ENCODE results near the gene ASTN1.

The ASTN1 gene

DNA sequence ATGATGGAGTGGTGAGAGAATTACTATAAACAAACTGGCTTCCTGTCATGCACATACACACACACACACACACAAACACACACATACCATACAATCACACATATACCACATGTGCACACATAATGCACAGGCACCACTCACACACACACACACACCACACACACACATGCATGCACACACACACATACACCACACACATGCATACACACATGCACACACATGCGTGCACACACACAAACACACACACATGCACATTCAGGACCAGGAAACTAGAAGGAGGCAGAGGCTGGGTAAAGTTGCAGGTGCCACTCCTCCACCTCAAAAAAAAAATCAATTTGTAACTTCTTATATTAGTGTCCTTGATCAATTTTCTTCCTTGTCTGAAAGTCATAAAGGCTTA lies 153.0 kb downstream of the ASTN1 start:
- Histone ChIP-seq H3K4me3 (replicated peaks; ENCODE audit: insufficient read depth, low read length) (no peak overlapping the region), H3K27me3 (ENCODE audit: insufficient read depth, poor library complexity, severe bottlenecking) (no peaks in the 10 kb centered on the region), H3K27ac (replicated peaks) (no peak overlapping the region)
- no peak for DNase-seq (ENCODE audit: low read depth in 1 of 2, low spot score in 1 of 2)
- TF ChIP-seq, protein P1, sequence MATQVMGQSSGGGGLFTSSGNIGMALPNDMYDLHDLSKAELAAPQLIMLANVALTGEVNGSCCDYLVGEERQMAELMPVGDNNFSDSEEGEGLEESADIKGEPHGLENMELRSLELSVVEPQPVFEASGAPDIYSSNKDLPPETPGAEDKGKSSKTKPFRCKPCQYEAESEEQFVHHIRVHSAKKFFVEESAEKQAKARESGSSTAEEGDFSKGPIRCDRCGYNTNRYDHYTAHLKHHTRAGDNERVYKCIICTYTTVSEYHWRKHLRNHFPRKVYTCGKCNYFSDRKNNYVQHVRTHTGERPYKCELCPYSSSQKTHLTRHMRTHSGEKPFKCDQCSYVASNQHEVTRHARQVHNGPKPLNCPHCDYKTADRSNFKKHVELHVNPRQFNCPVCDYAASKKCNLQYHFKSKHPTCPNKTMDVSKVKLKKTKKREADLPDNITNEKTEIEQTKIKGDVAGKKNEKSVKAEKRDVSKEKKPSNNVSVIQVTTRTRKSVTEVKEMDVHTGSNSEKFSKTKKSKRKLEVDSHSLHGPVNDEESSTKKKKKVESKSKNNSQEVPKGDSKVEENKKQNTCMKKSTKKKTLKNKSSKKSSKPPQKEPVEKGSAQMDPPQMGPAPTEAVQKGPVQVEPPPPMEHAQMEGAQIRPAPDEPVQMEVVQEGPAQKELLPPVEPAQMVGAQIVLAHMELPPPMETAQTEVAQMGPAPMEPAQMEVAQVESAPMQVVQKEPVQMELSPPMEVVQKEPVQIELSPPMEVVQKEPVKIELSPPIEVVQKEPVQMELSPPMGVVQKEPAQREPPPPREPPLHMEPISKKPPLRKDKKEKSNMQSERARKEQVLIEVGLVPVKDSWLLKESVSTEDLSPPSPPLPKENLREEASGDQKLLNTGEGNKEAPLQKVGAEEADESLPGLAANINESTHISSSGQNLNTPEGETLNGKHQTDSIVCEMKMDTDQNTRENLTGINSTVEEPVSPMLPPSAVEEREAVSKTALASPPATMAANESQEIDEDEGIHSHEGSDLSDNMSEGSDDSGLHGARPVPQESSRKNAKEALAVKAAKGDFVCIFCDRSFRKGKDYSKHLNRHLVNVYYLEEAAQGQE (IDR thresholded peaks at IDR 0.05; ENCODE audit: insufficient replicate concordance, low read depth): no peak
- no peak for TF ChIP-seq POLR2AphosphoS5 (IDR thresholded peaks at IDR 0.05; ENCODE audit: low read depth)
- TF ChIP-seq SPI1 (IDR thresholded peaks at IDR 0.05; ENCODE audit: borderline replicate concordance, low read depth): no peak
- no peak for TF ChIP-seq GABPA (IDR thresholded peaks at IDR 0.05; ENCODE audit: low read depth)
- TF ChIP-seq, protein P2, sequence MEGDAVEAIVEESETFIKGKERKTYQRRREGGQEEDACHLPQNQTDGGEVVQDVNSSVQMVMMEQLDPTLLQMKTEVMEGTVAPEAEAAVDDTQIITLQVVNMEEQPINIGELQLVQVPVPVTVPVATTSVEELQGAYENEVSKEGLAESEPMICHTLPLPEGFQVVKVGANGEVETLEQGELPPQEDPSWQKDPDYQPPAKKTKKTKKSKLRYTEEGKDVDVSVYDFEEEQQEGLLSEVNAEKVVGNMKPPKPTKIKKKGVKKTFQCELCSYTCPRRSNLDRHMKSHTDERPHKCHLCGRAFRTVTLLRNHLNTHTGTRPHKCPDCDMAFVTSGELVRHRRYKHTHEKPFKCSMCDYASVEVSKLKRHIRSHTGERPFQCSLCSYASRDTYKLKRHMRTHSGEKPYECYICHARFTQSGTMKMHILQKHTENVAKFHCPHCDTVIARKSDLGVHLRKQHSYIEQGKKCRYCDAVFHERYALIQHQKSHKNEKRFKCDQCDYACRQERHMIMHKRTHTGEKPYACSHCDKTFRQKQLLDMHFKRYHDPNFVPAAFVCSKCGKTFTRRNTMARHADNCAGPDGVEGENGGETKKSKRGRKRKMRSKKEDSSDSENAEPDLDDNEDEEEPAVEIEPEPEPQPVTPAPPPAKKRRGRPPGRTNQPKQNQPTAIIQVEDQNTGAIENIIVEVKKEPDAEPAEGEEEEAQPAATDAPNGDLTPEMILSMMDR (IDR thresholded peaks at IDR 0.05; ENCODE audit: insufficient read depth, low read length): no peak

DNA sequence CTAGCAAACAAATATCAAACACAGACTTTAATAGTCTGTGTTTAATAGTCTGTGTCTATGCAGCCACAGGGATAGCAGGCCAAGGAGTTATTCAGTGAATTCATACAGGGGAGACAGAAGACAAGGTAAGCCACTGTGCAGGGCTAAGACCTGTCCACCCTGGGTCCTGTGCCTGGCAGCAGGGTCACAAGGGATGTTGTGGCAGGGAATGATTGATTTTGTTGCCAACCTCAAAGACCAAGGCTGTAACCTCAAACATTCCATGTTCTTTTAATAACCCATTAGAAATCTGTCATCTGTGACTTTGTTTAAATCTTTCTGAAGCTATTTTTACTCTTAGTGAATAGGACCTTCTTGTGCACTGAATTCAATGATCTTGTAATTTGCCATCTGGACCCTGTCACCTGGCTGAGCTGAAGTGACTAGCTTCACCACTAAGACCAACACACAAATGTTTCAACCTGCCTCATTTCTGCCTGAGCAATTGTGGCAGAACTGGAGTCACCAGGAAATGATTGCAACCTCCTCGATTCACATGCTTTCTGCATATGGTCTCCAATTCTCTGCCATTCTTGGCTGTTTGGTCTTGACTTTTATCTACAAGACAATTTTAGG lies 154.2 kb downstream of the ASTN1 start:
- TF ChIP-seq SPI1 (IDR thresholded peaks at IDR 0.05; ENCODE audit: borderline replicate concordance, low read depth) (no peak), GABPA (IDR thresholded peaks at IDR 0.05; ENCODE audit: low read depth) (no peak)
- Histone ChIP-seq H3K4me3 (replicated peaks; ENCODE audit: insufficient read depth, low read length) (no peak overlapping the region), H3K27me3 (ENCODE audit: insufficient read depth, poor library complexity, severe bottlenecking) (no peaks in the 10 kb centered on the region), H3K27ac (replicated peaks) (no peak overlapping the region)
- no peak for DNase-seq (ENCODE audit: low read depth in 1 of 2, low spot score in 1 of 2)

DNA sequence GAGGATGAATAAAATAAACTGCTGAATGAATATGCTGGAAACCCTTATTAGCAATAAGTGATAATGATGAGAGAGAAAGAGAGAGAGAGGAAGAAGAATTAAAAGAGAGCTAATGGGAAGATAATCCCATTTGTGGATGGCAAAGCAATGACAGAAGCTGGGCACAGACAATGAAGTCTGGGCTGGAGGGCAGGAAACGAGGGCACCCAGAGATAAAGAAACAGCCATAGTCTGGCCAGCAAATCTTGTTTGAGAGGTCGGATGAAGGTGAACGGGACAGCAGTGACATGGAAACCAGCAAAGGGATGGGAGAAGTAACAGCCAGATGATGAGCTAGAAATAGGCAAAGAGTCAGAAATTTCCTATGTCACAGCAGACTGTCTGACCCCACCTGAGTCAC lies 155.9 kb downstream of the ASTN1 start:
- no peak for TF ChIP-seq POLR2AphosphoS5 (IDR thresholded peaks at IDR 0.05; ENCODE audit: low read depth)
- no peak overlapping the region for H3K4me3 ChIP-seq (replicated peaks; ENCODE audit: insufficient read depth, low read length)
- H3K27me3 ChIP-seq (ENCODE audit: insufficient read depth, poor library complexity, severe bottlenecking): no peaks in the 10 kb centered on the region
- H3K27ac ChIP-seq (replicated peaks): no peak overlapping the region
- DNase-seq (ENCODE audit: low read depth in 1 of 2, low spot score in 1 of 2): no peak

DNA sequence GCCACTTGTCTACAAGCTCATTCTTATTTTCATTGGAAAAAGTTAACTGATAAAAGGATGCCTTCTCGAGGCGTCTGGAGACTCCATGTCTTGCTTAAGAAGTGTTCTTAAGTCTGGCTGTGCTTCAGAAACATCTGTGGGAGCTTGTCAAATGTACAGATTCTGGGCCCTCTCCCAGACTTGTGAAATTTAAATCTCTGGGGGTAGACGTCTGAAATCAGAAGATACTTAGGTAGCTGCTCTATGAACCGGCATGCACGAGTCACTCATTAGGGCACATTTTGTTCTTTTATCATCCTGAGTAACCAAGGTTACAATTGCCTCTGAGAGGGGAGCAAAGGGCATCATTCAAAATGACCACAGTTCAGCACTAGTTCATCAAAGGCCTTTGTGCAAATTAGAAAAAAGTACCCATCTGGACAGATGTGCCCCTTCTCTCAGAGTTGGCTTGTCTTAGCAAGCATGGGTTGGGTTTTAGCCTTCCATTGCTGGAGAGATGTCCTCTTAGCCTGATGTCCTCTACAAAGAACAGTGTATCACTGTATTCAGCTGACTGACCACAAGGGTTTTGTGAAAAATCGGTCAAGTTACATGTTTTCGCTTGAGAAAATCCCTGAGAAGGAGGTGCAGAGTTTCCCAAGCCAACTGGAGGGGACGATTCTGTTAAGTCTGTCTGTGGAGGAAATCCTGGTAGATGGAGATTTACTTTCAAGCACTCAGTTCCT lies 156.9 kb downstream of the ASTN1 start:
- TF ChIP-seq GABPA (IDR thresholded peaks at IDR 0.05; ENCODE audit: low read depth) (no peak), POLR2AphosphoS5 (IDR thresholded peaks at IDR 0.05; ENCODE audit: low read depth) (no peak), SPI1 (IDR thresholded peaks at IDR 0.05; ENCODE audit: borderline replicate concordance, low read depth) (no peak)
- TF ChIP-seq, protein P1 (IDR thresholded peaks at IDR 0.05; ENCODE audit: insufficient replicate concordance, low read depth): no peak
- TF ChIP-seq, protein P2 (IDR thresholded peaks at IDR 0.05; ENCODE audit: insufficient read depth, low read length): no peak
- H3K27ac ChIP-seq (replicated peaks): no peak overlapping the region

More for the DNA sequence above, 156.9 kb downstream of the ASTN1 start:
- DNase-seq (ENCODE audit: low read depth in 1 of 2, low spot score in 1 of 2): no peak
- no peak overlapping the region for H3K4me3 ChIP-seq (replicated peaks; ENCODE audit: insufficient read depth, low read length)
- no peaks in the 10 kb centered on the region for H3K27me3 ChIP-seq (ENCODE audit: insufficient read depth, poor library complexity, severe bottlenecking)

All from HL-60 (cell line).